ENCODE data around the gene MED27. TPM values are rescaled to one million over a fixed set of nuclear protein-coding genes. Genes with fewer than 3 reads are reported as not detected.

The MED27 gene
- total RNA-seq, 1 experiment from 2014 or later: 24.4 TPM

- POLR2A ChIA-PET: no interaction called here
- TF ChIP-seq REST (IDR thresholded peaks at IDR 0.05; ENCODE audit: insufficient read depth in 1 of 2, low read depth in 2 of 2, low read length in 1 of 2) (no peak), POLR2AphosphoS5 (IDR thresholded peaks at IDR 0.05; ENCODE audit: low read depth, low read length) (no peak), CTCF (IDR thresholded peaks at IDR 0.05) (no peak)
- H3K9me3 ChIP-seq (ENCODE audit: control insufficient read depth, insufficient read depth, low read depth, low read length): no peaks in the 10 kb centered on the region
- in situ Hi-C loops (cut with HindIII; ENCODE audit: low pct_unique_long_range_greater_than_20kb, low sequenced_read_pairs) (no loop called here), intact Hi-C loops (cut with micrococcal nuclease; ENCODE audit: unreplicated experiment) (no loop called here)
- H3K27ac ChIP-seq (ENCODE audit: low read length): no peak overlapping the region
- DNase-seq (ENCODE audit: low read depth, low spot score) (no peak), ATAC-seq (no peak)
- H3K4me3 ChIP-seq (ENCODE audit: low read depth in 2 of 2, low read length in 2 of 2): no peak overlapping the region
- H3K4me1 ChIP-seq (ENCODE audit: control insufficient read depth, insufficient read depth, low read length): no peaks in the 10 kb centered on the region
- H3K27me3 ChIP-seq (ENCODE audit: control insufficient read depth, insufficient read depth, low read length): no peaks in the 10 kb centered on the region
- CTCF ChIA-PET: interaction anchor here (0.6 kb wide), 1 partner anchor 392 kb away, joined by 3 read pairs; no protein-coding TSS in a partner anchor
- no TSS peak for BruUV-seq (replicated peaks)
- H3K36me3 ChIP-seq (ENCODE audit: control insufficient read depth, insufficient read depth, low read length): no peaks in the 10 kb centered on the region
These were observed 235.5 kb downstream of the MED27 start for GRCh38 chr9:131843989-131844744.

GRCh38 chr9:131841765-131842318, 237.8 kb downstream of the MED27 start:
- no peak overlapping the region for H3K27ac ChIP-seq (ENCODE audit: low read length)
- in situ Hi-C loops (cut with HindIII; ENCODE audit: low pct_unique_long_range_greater_than_20kb, low sequenced_read_pairs) (no loop called here), intact Hi-C loops (cut with micrococcal nuclease; ENCODE audit: unreplicated experiment) (no loop called here)
- ATAC-seq (no peak), DNase-seq (ENCODE audit: low read depth, low spot score) (no peak)
- H3K36me3 ChIP-seq (ENCODE audit: control insufficient read depth, insufficient read depth, low read length): no peaks in the 10 kb centered on the region
- TF ChIP-seq REST (IDR thresholded peaks at IDR 0.05; ENCODE audit: insufficient read depth in 1 of 2, low read depth in 2 of 2, low read length in 1 of 2): no peak
- TF ChIP-seq TCF7L2 (IDR thresholded peaks at IDR 0.05; ENCODE audit: low read depth, low read length): no peak
- no peak for TF ChIP-seq SIN3A (IDR thresholded peaks at IDR 0.05; ENCODE audit: borderline replicate concordance, insufficient read depth, low read depth, low read length)
- TF ChIP-seq CTCF (IDR thresholded peaks at IDR 0.05): no peak
- no peak for TF ChIP-seq POLR2AphosphoS5 (IDR thresholded peaks at IDR 0.05; ENCODE audit: low read depth, low read length)
- H3K4me1 ChIP-seq (ENCODE audit: control insufficient read depth, insufficient read depth, low read length): no peaks in the 10 kb centered on the region
- POLR2A ChIA-PET: no interaction called here
- H3K9me3 ChIP-seq (ENCODE audit: control insufficient read depth, insufficient read depth, low read depth, low read length): no peaks in the 10 kb centered on the region
- no peaks in the 10 kb centered on the region for H3K27me3 ChIP-seq (ENCODE audit: control insufficient read depth, insufficient read depth, low read length)
- no TSS peak for BruUV-seq (replicated peaks)
- no peak overlapping the region for H3K4me3 ChIP-seq (ENCODE audit: low read depth in 2 of 2, low read length in 2 of 2)
- CTCF ChIA-PET: no interaction called here

All from Panc1 (cell line).